ENCODE data around the gene TTC17. TPM values are rescaled to one million over a fixed set of nuclear protein-coding genes. Genes with fewer than 3 reads are reported as not detected.
"Not testable (repeated sequence)": the region's sequence is repeated elsewhere in the genome, so short reads cannot be mapped to it uniquely, and the experiment has no call there.

TTC17 gene
- polyA plus RNA-seq, 4 donors: 96.8 to 134 (median 108) TPM

DNA sequence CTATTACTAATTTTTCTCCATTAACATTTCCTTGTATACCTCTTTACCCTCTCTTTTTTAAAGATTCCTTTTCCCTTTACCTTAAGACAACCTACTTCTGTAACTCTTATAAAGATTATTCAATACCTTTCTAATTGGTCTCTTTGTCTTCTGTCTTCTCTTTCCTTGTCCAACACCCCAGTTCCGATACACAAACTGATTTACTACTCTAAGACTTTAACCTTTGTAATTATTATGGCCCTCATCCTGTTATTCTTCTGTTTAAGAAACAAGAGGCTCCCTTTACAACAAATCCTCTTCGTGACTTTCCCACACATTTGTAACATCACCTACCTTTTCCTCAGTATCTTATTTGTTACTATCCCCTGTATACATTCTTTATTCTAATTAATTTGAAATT, 81.8 kb downstream of the TTC17 start:
- no peak for DNase-seq (ENCODE audit: low read depth in 4 of 4, low spot score in 3 of 4)

DNA sequence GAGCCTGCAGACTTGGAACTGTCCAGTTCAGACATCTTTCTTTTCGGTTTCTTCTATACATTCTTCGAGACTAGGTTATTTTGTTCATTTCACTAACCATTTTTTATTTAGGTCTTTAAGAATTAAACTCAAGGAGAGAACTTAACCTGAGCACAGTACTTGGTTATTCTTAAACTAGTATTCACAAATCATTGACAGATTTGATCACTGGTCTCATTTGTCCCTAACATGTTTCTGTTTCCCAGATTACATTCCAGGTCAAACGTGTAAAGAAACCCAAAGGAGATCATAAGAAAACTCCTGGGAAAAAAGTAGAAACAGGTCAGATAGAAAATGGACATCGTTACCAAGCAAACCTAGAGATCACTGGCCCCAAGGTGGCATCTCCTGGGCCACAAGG, 85.1 kb downstream of the TTC17 start:
- peak in 2 of 4 donors; percentile 0 to 5 for DNase-seq (ENCODE audit: low read depth in 4 of 4, low spot score in 3 of 4)

GRCh38 chr11:43447151-43447550, 88.4 kb downstream of the TTC17 start:
- no peak for DNase-seq (ENCODE audit: low read depth in 4 of 4, low spot score in 3 of 4)

DNA sequence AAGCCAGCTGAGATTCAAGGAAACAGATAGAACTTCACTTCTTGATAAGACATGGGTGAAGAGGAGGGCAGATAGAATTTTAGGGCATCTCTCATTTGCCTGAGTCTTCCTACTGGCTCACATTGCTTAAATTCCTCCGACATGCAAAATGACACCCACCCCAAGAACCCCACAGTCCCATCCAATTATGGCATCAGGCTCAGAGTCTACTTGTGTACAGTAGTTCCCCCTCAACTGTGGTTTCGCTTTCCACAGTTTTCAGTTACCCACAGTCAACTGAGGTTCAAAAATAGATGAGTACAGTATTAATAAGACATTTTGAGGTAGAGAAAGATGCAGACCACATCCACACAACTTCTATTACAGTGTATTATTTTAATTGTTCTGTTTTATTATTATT, 99.8 kb downstream of the TTC17 start:
- DNase-seq (ENCODE audit: low read depth in 4 of 4, low spot score in 3 of 4): no peak

DNA sequence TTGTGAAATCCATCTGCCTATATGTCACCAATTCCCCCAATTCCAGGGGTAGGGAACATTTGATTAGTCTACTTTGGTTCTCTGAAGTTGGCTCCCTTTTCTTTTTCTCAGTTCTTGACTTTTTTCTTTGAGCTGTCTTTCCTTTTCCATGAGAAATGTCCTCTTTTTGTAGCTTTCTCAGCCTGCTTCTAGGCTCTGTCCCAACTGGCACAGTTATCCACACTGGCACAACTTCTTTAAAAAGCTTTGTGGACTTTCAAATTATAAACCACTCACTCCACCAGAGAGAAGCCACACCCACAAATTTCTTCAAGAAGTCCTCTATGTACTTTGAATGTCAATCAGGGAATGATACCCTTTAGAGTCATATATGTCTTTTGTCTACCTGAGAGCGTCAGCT, 100.5 kb downstream of the TTC17 start:
- DNase-seq (ENCODE audit: low read depth in 4 of 4, low spot score in 3 of 4): no peak

DNA sequence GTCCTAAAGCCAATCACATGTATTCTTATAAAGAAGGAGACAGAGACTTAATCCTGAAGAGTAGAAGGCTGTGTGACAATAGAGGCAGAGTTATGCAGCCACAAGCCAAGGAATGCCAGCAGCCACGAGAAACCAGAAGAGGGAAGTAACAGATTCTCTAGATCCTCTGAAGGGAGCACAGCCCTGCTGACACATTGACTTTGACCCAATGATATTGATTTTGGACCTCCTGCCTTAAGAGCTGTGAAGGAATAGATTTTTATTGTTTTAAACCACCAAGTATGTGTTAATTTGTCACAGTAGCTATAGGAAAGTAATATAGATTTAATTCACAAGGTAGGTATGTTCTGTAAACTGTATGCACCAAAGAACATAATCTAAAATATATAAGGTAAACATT, 103.6 kb downstream of the TTC17 start:
- no peak for DNase-seq (ENCODE audit: low read depth in 4 of 4, low spot score in 3 of 4)

- no peak for DNase-seq (ENCODE audit: low read depth in 4 of 4, low spot score in 3 of 4)
Observed at GRCh38 chr11:43467958-43468357, 109.2 kb downstream of the TTC17 start.

DNA sequence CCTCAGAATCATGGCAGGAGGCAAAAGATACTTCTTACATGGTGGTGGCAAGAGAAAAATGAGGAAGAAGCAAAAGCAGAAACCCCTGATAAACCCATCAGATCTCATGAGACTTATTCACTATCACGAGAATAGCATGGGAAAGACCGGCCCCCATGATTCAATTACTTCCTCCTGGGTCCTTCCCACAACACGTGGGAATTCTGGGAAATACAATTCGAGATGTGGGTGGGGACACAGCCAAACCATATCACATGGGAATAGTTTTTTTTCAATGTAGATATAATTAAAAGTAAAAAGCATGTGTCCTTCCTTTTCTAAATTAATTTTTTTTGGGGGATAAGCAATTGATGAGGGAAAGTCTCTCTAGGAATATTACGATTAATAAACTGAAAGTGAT, 118.8 kb downstream of the TTC17 start:
- DNase-seq (ENCODE audit: low read depth in 4 of 4, low spot score in 3 of 4): not testable (repeated sequence)

DNA sequence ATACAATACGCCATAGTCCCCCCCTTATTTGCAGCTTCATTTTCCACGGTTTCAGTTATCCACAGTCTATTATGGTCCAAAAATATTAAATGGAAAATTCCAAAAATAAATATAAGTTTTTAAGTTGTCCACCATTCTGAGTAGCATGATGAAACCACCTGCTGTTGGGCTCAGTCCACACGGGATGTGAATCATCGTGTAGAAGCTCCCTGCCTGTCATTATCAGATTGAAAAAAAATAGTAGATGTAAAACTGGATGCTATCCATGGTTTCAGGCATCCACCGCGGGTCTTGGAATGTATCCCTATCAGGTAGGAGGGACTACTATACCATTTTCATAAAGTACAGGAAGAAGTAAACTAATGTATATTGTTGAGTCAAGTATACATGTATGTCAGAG, 127.4 kb downstream of the TTC17 start:
- no peak for DNase-seq (ENCODE audit: low read depth in 4 of 4, low spot score in 3 of 4)

DNA sequence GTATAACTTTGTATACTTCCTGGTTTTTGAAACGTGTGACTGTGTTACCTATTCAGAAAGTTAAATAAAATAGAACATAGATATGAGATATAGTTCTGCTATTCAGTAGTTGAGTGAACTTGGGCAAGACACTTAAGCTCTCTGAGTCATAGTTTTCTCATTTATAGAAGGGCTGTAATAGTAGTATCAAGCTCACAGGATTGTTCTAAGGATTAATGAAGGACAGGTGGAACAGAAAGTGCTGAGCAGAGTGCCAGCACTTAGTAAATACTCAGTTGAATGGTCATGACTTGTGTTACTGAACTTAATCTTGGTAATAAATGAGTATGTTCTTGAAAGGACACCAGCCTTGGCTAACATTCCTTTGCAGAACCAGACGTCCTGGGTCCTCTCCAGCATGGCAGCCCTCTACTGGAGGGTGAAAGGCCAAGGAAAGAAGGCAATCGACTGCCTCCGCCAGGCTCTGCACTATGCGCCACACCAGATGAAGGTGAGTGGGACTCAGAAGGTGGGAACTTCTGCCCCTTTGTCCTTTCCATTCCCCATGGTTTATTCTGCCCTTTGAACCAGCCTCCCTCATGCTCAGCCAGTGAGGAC, 131.2 kb downstream of the TTC17 start:
- DNase-seq (ENCODE audit: low read depth in 4 of 4, low spot score in 3 of 4): no peak

GRCh38 chr11:43492701-43493100, 134.0 kb downstream of the TTC17 start:
- no peak for DNase-seq (ENCODE audit: low read depth in 4 of 4, low spot score in 3 of 4)

GRCh38 chr11:43493431-43493830, 134.7 kb downstream of the TTC17 start:
- no peak for DNase-seq (ENCODE audit: low read depth in 4 of 4, low spot score in 3 of 4)

DNA sequence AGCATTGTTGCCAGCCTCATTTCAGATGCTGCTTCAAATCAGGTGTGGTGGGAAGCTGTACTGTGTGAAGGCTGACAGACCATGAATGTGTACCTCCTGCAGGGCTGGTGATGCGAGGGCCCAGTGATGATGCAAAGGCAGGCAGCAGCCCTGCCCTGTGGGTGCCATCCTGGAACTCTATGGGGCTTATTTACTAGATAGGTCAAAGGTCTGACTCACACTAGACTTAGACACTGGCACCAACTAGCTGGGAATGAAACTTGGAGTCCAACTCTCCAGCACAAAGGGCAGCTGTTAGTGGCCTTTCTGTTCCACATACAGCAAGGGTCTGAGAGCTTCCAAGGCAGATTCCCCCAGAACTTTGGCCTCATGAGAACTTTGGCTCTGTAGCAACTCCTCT, 138.4 kb downstream of the TTC17 start:
- no peak for DNase-seq (ENCODE audit: low read depth in 4 of 4, low spot score in 3 of 4)

DNA sequence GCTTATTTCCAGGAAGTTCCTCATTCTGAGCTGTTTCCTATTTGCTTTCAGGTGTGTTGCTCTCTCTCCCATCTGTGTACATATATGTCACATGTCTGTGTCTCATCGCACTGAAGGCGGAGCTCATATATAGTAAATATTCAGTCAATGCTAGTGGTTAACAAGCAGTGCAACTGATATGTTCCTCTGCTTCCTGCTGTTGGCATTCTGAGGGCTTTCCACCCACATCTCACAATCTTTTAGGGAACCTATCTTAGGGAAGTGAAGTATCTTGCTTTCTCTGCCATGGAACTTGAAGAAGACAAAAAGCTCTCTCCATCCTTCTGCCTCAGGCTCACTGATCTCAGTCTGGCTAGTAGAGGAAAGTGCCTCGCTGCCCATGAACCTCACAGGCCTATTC, 139.8 kb downstream of the TTC17 start:
- no peak for DNase-seq (ENCODE audit: low read depth in 4 of 4, low spot score in 3 of 4)

DNA sequence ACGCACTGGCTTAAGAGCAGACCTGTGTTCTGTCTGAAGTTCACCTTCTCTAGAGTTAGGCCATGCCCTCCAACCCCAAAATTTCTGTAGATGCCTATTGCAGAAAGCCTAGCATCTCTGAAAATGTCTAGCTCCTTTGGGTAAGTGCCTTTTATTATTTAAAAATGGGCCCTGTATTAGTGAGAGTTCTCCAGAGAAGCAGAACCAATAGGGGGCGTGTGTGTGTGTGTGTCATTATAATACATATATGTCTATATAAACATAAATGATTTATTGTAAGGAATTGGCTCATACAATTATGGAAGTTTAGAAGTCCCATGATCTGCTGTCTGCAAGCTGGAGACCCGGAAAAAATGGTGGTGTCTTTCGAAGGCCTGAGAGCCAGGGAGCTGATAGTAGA, 144.7 kb downstream of the TTC17 start:
- no peak for DNase-seq (ENCODE audit: low read depth in 4 of 4, low spot score in 3 of 4)

DNA sequence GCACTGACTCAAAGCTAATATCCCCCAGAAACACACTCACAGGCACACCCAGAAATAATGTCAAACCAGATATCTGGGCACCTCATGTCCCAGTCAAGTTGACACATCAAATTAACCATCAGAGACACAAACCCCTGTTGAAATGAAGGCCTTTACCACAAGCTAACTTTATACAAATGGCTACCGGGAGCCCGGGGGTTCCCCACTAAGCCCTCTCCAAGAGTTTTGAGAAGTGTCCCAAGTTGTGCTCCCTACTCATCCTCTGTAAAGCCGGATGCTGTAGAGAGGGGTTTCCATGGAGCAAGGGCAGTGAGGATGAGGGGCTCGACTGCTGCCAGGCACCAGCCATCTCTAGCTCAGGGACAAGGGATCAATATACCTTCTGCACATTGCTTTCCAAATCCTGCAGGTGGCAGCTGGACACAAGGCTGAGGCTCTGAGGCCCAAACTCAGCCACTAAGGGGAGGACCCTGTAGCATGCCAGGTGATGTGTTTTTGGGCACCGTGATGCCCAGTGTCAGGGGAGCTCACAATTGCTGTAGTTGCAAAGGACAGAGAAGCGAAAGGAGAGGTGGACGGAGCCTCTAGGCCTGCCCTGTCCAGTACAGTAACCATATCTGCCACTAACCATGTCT, 145.7 kb downstream of the TTC17 start:
- no peak for DNase-seq (ENCODE audit: low read depth in 4 of 4, low spot score in 3 of 4)

GRCh38 chr11:43505171-43505570, 146.5 kb downstream of the TTC17 start:
- no peak for DNase-seq (ENCODE audit: low read depth in 4 of 4, low spot score in 3 of 4)

GRCh38 chr11:43507171-43507570, 148.5 kb downstream of the TTC17 start:
- DNase-seq (ENCODE audit: low read depth in 4 of 4, low spot score in 3 of 4): no peak

GRCh38 chr11:43508511-43508918, 149.8 kb downstream of the TTC17 start:
- DNase-seq (ENCODE audit: low read depth in 4 of 4, low spot score in 3 of 4): no peak

DNA sequence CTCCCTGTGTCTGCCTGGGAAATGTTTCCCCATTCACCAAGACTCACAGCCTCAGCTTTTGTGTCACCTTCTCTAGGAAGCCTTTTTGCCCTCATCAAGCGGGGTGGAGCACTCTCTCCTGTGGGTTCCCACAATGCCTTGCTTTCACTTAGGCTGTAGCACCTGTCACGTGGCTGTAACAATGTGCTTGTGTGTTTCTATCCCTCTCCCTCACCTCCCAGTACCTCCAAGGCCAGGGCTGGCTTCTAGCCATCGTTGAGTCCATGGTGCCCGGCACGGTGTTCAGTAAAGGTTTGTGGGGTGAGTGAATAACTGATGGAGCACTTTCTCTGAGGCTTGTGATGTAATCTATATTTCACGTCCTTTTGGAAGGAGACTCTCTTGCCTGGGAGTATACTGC, 153.2 kb downstream of the TTC17 start:
- no peak for DNase-seq (ENCODE audit: low read depth in 4 of 4, low spot score in 3 of 4)

DNA sequence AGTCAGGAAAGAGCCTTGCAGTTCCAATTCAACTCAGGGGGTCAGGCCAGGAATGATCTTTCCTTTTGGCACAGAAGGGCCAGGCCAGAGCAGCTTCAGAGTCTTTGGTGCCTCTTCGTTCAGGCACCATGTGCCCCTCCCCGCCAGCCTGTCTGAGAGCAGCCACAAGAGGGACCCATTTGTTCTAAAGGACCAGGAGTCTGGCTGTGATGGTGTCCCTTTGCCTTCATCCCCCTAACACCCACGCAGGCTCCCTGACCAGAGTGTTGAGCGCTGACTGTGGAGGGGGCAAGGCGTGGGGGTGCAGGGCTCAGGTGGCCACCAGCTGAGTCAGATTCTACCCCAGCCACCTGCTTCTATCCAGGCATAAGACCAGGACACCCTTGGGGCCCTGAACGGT, 156.4 kb downstream of the TTC17 start:
- no peak for DNase-seq (ENCODE audit: low read depth in 4 of 4, low spot score in 3 of 4)

- no peak for DNase-seq (ENCODE audit: low read depth in 4 of 4, low spot score in 3 of 4)
Observed at GRCh38 chr11:43516316-43516850, 157.7 kb downstream of the TTC17 start.

DNA sequence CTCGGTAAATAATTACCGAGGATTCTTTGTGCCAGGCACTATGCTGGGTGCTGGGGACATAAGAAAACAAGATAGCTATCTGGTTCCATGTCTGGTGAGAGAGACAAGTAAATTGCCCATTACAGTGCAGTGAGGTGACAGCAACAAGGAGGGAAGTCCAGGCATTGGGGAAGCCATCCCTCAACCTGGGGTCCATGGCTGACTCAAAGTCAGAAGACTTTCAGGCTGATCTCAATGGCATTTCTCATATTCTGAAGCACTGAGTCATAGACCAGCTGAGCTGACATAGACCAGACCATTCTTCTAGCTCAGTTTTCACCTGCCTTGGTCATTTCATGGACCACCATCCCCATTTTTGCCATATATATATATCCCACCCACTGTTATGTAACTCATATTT, 158.8 kb downstream of the TTC17 start:
- DNase-seq (ENCODE audit: low read depth in 4 of 4, low spot score in 3 of 4): no peak
